ENCODE results near the gene CLCN1. TPM values are rescaled to one million over a fixed set of nuclear protein-coding genes. Genes with fewer than 3 reads are reported as not detected.
A peak's percentile ranks its signal among the peaks of the same experiment; 100 is the strongest.

Gene CLCN1
- total and polyA plus RNA-seq, 2 donors (not counting 3 experiments of a cell fraction or from before 2014, with no cell fraction given), result not detected

- Histone ChIP-seq H3K9ac (replicated peaks; ENCODE audit: extremely low read depth, insufficient read depth, low read length) (no peak overlapping the region), H3K4me1 (ENCODE audit: control insufficient read depth, extremely low read depth, insufficient read depth, low read length) (no peaks in the 10 kb centered on the region), H4K20me1 (replicated peaks; ENCODE audit: control insufficient read depth, extremely low read depth, insufficient read depth, low read length) (no peaks in the 10 kb centered on the region), H3K9me3 (replicated peaks; ENCODE audit: control insufficient read depth, insufficient read depth, low read length) (no peaks in the 10 kb centered on the region), H2AFZ (ENCODE audit: low read depth, low read length) (peak overlapping the region; percentile 18), H3K79me2 (ENCODE audit: control insufficient read depth, insufficient read depth, low read length) (no peaks in the 10 kb centered on the region), H3K4me2 (ENCODE audit: insufficient read depth, low read length) (no peak overlapping the region), H3K27ac (ENCODE audit: insufficient read depth, low read depth, low read length) (no peak overlapping the region), H3K9me1 (replicated peaks; ENCODE audit: control insufficient read depth, extremely low read depth, insufficient read depth, low read length) (no peaks in the 10 kb centered on the region), H3K4me3 (replicated peaks in 1 of 3; ENCODE audit: insufficient read depth in 1 of 3, low read depth in 1 of 3, low read length in 3 of 3) (no peak overlapping the region), H3K27me3 (ENCODE audit: control insufficient read depth in 2 of 2, insufficient read depth in 2 of 2, low read length in 2 of 2) (no peaks in the 10 kb centered on the region), H3K36me3 (ENCODE audit: control insufficient read depth in 2 of 2, extremely low read depth in 1 of 2, insufficient read depth in 2 of 2, low read length in 2 of 2) (no peaks in the 10 kb centered on the region)
- ChIA-PET CTCF (interaction anchor here (1.2 kb wide), 1 partner anchor 91 kb away, joined by 3 read pairs; no protein-coding TSS in a partner anchor), POLR2A (no interaction called here)
- BruUV-seq (replicated peaks), result no TSS peak
- DNase-seq (ENCODE audit: low read depth, low spot score) (no peak), FAIRE-seq (no peak)
- TF ChIP-seq EZH2 (IDR thresholded peaks at IDR 0.05; ENCODE audit: borderline replicate concordance, low read depth, low read length, severe bottlenecking) (no peak), FOS (IDR thresholded peaks at IDR 0.05; ENCODE audit: borderline replicate concordance, insufficient read depth, low read length) (peak; percentile 33), CTCF (IDR thresholded peaks at IDR 0.05; ENCODE audit: extremely low read depth in 1 of 2, insufficient read depth in 1 of 2, low read depth in 1 of 2, low read length in 2 of 2) (no peak)
- dilution Hi-C loops (cut with MboI; ENCODE audit: extremely low pct_ligation_motif_present, low sequenced_read_pairs) (no loop called here), intact Hi-C loops (cut with micrococcal nuclease) (no loop called here)
These were observed 15.4 kb downstream of the CLCN1 start for GRCh38 chr7:143331179-143331801.

- Histone ChIP-seq H2AFZ (ENCODE audit: low read depth, low read length) (no peak overlapping the region), H3K9ac (replicated peaks; ENCODE audit: extremely low read depth, insufficient read depth, low read length) (no peak overlapping the region), H3K36me3 (ENCODE audit: control insufficient read depth in 2 of 2, extremely low read depth in 1 of 2, insufficient read depth in 2 of 2, low read length in 2 of 2) (no peaks in the 10 kb centered on the region), H3K4me2 (ENCODE audit: insufficient read depth, low read length) (no peak overlapping the region), H3K27me3 (ENCODE audit: control insufficient read depth in 2 of 2, insufficient read depth in 2 of 2, low read length in 2 of 2) (peaks cover 6 to 7% of the 10 kb centered on the region in 2 experiments), H3K9me3 (replicated peaks; ENCODE audit: control insufficient read depth, insufficient read depth, low read length) (no peaks in the 10 kb centered on the region), H3K27ac (ENCODE audit: insufficient read depth, low read depth, low read length) (no peak overlapping the region), H4K20me1 (replicated peaks; ENCODE audit: control insufficient read depth, extremely low read depth, insufficient read depth, low read length) (no peaks in the 10 kb centered on the region), H3K9me1 (replicated peaks; ENCODE audit: control insufficient read depth, extremely low read depth, insufficient read depth, low read length) (no peaks in the 10 kb centered on the region), H3K79me2 (ENCODE audit: control insufficient read depth, insufficient read depth, low read length) (no peaks in the 10 kb centered on the region), H3K4me1 (ENCODE audit: control insufficient read depth, extremely low read depth, insufficient read depth, low read length) (no peaks in the 10 kb centered on the region), H3K4me3 (replicated peaks in 1 of 3; ENCODE audit: insufficient read depth in 1 of 3, low read depth in 1 of 3, low read length in 3 of 3) (no peak overlapping the region)
- TF ChIP-seq EZH2 (IDR thresholded peaks at IDR 0.05; ENCODE audit: borderline replicate concordance, low read depth, low read length, severe bottlenecking) (no peak), FOS (IDR thresholded peaks at IDR 0.05; ENCODE audit: borderline replicate concordance, insufficient read depth, low read length) (peak; percentile 14)
- DNase-seq (ENCODE audit: low read depth, low spot score) (no peak), FAIRE-seq (no peak)
- ChIA-PET POLR2A (interaction anchor here (0.7 kb wide), 1 partner anchor 11 kb away, joined by 3 read pairs; no protein-coding TSS in a partner anchor), CTCF (interaction anchor here (1.1 to 1.8 kb wide), 4 partner anchors 11 to 119 kb away, joined by 3 to 5 read pairs (median 4); no protein-coding TSS in a partner anchor)
- BruUV-seq (replicated peaks), result no TSS peak
- dilution Hi-C loops (cut with MboI; ENCODE audit: extremely low pct_ligation_motif_present, low sequenced_read_pairs), result no loop called here
- intact Hi-C loops (cut with micrococcal nuclease), result no loop called here
These were observed 18.3 kb downstream of the CLCN1 start for GRCh38 chr7:143334244-143334643.
